ENCODE results near the gene TFF2.

The TFF2 gene

DNA sequence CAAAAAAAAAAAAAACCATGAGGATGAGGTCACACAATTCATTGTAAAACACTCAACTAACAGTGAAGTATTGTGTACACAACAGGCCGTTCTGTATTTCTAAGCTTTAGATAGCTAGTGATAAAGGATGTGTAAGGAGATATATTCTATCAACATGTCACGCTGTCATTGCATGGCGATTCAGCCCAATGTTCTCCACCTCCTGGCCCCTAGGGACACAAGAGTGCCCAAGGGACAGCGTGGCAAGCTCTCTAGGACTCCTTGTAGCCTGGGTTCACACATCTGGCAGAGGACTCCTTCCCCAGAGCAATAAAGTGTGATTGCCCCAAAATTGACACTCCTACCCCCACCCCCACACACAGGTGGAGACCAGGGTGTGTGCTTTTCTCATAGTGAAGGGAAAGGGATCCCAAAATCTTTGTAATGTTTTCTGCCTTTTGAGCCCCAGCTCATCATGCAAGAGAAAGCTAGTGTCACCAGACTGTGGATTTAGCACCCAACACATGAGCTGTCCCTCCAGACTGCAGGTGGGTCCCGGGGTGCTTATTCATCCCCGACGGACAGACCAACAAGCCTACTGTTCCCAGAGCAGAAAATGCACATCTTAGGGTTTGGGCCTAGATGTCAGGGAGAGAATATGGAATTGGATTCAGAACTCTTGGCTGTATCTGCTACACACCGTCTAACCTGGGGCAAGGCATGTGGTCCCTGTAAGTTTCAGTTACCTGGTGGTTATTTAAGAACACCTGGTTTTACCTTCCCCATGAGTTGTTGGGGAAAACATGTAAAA is 33.6 kb upstream of the TFF2 start:
- DNase-seq: peak; percentile 88

DNA sequence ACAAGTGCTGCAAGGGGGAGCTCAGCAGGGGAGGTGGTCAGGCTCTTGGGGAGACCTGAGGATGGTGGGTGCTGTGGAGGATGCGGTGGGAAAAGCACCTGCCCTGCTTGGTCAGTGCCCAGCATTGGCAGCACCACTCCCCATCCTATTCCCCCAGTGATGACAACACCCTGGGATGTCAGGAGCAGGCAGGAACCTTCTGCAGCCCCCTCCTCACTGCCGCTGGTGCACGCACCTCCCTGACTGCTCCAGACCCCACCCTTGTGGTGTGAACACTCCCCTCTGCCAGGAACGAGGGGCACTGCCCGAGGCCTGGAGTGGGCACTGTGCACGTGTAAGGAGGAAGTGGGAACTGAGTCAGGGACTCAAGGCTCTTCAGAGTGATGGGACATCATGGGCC is 32.5 kb upstream of the TFF2 start:
- DNase-seq: no peak

DNA sequence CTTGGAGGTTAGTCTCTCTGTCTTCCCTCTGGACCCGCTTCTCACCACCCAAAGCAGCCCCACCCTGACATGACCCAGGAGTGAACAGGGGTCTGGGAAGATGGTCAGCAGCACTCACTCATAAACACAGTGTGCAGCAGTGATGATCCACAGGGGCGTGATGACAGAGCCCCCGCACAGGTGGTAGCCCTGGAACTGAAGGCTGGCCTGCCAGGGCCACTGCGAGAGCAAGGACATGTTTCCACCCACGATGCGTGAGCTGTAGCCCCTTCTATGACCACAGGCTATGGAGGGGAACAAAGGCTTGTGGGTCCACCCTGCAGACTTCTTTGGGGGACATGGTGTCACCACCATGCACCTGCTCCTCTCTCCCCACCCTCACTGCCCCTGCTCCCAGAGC is 32.1 kb upstream of the TFF2 start:
- DNase-seq: no peak

DNA sequence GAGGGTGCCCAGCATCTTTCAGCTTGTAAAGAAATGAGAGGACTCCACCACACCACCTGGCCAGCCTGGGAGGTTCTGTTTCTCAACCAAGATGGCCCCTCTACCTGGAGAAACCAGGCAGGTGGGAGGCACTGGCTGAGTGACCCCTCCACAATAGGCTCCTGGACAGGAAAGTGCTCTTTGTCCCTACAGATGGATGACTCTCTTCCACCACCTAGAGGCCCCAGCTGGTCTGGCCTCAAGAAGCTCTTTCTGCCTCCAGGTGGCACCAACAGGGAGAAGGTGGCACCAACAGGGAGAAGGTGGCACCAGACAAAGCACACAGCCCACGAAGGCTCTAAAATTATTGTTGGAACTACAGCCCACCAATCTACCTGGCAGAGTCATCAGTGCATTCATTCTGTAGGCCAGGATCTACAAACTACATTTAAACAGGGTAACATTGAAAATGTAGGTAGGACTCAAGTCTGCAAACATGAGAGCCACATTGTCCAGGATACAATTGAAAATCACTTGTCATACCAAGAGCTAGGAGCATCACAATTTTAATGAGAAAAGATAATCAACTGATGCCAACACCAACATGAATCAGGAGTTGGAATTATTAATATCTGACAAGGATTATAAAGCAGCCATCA is 30.7 kb upstream of the TFF2 start:
- DNase-seq: peak; percentile 47

DNA sequence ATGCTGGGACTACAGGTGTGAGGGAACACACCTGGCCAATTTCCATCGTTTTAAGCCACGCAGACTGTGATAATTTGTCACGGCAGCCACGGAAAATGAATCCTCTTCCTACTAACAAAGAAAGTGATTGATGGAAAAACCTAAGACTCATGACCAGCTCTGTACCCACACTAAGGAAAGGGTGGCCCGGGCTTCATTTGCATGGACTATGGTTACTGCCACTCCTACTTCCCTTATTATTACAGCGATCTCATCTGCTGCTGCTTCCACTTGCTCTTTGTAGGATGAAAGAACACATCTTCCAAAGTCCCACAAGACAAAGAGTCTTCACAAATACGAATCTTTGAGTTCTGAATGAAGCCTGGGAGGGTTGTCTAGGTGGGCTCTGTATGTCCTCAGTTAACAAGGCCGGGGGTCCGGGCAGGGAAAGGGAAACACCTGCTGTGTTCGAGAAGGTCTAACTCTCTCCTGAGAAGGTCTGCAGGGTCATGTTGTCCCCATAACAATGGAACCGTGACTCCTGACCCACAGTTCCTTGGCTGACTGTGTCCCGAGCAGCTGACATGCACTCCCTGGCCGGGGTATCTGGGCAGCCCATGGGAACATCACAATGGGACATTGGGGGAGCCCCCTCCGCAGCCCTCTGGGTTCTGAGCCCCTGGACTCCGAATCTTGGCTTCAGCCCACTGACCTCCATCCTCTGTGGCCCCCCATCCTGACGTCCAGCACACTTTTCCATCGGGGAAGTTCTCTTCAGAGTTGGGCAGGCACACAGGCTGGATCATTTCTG is 28.8 kb upstream of the TFF2 start:
- no peak for DNase-seq

DNA sequence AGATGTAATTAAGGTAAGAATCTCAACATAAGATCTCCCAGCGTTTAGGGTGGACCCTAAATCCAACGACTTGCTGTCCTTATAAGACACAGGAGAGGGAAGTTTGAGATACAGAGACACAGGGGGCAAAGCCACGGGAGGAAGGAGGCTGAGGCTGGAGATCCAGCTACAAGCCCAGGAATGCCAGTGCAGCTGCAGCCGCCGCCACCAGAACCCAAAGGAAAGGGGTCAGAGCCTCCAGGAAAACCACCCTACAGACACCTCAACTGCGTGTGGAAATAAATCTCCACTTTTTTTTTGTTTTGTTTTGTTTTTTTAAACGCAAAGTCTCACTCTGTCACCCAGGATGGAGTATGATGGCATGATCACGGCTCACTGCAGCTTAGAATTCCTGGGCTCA is 27.6 kb upstream of the TFF2 start:
- no peak for DNase-seq

DNA sequence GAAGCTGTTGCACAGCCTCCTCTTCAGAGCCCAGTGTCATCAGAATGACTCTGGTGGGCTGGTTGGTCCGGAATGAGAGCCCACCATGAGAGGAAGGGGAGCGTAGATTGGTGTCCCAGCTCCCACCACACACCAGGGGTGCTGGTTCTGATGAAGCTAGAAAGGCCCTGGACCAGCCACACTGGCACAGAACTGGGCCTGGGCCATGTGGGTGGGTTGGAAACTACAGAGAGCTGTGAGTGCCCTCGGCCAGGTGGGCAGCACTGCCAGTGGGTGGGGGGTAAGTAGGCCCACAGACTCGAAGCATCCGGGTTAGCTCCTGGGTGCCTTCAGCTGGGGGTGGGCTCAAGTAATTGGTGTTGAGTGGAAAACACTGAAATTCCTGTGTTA is 27.2 kb upstream of the TFF2 start:
- no peak for DNase-seq

DNA sequence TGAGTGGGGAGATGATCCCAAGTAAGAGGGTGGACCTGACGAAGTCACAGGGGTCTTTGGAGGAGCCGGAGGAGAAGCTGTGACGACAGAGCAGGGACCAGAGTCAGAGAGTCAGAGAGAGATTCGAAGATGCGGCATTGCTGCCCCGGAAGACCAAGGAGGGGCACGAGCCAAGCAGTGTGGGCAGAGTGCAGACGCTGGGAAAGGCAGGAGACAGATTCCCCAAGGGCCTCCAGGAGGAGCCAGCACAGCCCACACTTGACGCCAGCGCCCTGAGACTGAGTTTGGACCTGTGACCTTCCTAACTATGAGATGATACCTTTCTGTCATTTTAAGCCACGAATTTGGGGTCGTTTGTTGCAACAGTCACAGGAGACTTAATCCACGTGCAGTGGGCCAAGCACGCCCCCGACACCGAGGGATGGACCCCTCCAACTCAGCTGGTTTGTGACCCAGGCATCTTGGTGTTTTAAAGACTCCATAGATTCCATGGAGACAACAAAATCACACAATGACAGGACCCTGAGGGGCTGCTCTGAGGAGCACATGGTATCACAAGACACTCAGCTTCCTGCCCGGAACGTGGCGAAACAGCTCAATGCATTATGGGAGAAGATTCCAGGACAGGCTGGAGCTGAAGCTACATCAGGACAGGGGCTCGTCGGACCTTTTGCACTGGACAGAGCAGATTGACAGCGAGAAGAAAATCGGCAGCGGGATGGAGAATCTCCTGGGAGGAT is 26.6 kb upstream of the TFF2 start:
- DNase-seq: no peak

DNA sequence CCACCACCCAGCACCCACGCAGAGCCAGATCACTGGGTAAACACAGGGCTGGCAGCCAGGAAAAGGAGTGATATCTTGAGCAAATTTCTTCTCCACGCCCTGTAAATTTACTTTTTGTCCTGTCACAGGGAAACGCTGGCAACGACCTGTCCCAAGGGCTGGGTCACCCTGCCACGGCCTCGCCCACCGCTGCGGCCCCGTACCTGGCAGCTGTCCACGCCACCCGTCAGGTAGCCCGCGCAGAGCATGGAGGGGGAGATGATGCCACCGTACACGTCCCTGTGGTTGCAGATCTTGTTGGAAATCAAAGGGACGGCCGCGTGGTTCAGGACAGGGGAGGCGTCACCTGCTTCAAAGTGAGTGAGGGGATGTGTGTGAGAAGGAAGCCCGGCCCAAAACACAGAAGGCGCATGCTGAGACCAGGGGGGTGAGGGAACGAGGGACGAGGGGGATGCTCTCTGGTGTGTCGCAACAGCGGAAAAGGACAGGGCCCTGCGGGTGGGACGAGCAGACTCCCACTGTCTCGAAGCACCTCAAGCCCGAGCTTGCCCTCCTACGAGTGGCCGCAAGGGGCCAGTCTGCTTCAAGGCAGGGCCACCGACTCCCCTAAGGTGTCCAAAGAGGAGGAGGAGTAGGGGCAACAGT is 25.7 kb upstream of the TFF2 start:
- DNase-seq: no peak

DNA sequence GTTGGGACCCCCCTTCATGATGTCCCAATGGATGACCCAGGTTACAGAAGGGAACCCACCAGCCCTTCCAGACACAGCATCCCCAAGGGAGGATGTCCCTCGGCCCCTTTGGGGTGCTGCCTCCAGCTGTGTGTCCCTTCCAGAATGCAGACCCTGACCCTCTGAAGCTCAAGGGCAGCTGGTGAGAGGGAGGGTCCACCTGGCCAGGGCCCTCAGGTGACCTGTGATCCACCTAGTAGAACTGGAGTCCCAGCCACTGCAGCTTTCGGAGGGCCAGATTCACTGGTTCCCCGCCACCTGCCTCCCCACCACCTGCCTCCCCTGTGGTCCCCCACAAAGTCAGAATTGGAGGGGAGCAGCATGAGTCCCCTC is 25.2 kb upstream of the TFF2 start:
- DNase-seq: no peak

DNA sequence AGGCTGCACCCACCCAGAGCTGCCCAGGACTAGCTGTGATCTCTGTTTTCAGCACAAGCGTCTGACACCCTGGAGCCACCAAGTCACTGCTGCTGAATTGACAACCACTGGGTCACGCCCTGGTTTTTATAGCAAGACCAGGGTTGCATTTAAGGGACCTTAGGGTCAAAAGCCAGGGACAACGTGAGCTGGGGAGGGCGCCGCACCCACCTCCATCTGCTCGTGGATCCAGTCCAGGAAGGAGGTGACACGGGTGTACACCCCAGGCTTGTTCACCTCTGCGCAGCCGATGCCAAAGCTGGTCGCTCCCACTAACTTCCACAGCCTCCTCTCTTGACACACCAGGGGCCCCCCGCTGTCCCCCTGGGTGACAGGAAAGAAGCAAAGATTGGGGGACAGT is 24.7 kb upstream of the TFF2 start:
- DNase-seq: no peak

DNA sequence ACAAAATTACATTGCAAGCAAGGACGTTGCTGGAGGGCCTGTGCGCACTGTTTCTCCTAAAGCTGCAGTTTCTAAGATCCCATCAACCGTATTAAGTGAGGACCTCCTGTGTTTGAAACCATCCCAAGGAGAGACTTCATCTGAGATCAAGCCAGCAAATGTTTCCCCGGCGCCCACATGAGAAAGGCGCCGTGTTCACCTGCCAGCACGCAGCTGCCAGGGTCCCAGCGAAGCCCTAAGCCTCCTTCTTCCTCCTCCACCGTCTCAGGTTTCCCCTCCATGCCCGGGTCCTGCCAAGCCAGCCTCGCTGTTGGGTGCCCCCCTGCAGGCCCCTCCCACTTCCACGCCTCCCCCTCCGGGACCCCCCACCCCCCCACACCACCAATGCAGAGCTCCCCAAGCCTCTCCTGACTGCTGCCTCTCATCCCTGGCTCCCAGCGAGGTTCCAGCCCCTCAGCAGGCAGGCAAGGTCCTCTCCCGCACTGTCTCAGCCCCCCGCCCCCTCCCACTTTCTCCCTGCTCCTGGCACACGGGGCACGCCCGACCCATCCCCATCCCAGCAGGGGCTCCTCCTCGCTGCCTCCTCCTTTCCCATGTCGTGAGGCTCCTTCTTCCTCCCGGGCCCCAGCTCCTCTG is 24.2 kb upstream of the TFF2 start:
- no peak for DNase-seq

DNA sequence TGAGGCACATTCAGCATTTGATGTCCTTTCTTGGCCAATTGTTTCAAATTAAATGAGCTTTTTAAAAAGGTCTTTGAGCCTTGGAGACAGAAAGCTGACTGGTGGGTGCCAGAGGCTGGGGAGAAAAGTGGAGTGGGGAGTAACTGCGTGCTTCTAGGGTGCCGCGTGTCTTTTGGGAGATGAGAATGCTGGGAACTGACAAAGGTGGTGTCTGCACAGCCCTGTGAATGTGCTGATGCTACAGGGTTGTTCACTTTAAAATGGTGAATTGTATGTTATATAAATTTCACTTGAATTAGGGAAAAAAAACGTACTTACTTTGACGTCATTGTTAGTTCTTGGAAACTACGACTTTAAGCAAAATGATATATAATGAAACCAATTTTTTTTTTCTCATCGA is 23.7 kb upstream of the TFF2 start:
- DNase-seq: no peak

DNA sequence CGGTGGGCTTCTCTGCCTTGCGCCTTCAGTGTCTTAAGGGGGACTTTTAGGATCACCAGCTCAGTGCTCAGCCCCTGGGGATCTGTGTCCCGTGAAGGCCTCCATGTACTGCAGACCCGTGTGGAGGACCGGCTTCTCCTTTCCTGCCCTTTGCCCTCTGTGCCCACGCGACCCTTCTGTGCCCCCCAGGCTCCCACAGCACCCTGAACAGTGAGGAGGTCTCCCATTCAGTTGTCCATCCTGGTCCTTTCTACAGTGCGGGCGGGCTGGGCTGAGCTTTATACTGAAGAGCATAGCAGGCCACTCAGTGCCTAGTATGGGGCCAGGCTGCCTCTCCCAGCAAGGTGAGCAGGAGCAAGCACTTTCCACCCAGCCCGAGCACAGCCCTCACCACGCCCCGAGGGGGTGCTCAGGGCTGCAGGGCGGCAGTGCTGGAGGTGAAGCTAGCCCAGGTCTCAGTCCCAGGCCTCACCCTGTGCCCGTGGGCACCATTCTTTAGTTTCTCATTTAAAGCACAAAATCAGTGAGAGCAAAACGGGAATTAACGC is 23.2 kb upstream of the TFF2 start:
- DNase-seq: no peak

DNA sequence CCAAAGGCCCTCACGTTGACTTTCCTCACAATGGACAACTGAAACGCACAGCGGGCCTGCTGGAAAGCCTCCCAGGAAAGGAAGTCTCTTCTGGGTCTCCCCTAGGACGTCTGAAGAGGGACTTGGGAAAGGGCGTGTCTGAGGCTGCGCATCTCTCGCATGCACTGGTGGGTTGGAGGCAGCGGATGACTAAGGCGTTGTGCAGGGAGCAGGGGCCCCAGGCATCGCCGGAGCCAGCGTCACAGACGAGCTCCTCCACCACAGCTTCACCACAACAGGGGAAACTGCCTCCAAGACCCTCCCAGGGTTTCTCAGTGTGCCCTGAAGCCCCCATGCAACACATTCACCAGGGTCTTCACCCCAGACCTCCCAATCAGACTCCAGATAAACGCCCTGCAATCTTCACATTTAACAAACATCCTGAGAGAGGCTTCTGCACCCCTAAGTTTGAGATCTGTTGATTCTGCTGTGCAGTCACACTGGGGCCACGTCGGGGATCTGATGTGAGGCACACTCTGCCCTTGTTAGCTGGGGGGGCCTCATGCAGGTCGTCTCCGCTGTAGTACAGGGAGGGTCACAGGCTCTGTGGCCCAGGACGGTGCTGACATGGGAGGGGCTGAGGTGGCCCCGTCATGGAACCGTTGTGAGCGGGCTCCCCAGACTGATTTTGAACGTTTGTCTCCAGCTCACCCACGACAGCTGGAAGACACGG is 22.6 kb upstream of the TFF2 start:
- DNase-seq: no peak

DNA sequence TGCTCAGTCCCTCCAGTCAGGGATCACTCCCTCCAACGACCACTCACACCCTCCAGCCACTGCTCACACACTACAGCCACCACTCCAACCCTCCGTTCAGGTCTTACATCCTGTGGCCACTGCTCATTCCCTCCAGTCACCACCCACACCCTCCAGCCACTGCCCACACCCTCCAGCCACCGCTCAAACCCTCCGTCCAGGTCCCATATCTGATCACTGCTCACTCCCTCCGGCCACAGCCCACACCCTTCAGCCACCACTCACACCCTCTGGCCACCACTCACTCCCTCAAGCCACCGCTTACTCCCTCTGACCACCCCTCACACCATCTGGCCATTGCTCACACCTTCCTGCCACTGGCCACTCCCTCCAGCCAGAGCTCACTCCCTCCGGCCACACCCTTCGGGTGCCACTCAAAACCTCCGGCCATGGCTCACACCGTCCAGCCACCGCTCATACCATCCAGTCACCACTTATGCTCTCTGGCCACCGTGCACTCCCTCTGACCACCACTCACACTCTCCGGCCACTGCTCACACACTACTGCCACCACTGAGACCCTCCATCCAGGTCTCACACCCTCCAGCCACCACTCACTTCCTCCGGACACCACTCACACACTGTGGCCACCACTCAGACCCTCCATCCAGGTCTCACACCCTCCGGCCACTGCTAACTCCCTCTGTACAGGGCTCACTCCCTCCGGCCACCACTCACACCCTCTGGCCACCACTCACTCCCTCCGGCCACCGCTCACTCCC is 20.3 kb upstream of the TFF2 start:
- DNase-seq: no peak

DNA sequence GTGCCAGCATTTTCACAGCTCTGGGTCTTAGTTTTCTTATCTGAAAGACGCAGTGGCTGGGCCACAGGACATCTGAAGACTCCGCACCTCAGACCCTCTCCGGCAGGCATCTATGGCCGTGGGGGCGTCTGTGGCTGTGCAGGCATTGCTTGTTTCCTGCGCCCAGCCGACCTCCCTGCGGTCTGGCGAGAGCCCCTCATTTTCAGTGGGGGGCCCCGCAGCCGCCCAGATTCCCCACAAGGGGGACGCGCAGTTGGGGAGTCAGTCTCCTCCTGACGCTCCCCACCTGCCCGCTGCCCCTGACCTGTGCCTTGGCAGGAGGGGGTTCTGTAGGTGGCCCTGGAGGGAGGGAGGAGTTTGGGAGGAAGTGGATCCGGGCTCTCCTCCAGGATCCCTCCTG is 19.0 kb upstream of the TFF2 start:
- no peak for DNase-seq

DNA sequence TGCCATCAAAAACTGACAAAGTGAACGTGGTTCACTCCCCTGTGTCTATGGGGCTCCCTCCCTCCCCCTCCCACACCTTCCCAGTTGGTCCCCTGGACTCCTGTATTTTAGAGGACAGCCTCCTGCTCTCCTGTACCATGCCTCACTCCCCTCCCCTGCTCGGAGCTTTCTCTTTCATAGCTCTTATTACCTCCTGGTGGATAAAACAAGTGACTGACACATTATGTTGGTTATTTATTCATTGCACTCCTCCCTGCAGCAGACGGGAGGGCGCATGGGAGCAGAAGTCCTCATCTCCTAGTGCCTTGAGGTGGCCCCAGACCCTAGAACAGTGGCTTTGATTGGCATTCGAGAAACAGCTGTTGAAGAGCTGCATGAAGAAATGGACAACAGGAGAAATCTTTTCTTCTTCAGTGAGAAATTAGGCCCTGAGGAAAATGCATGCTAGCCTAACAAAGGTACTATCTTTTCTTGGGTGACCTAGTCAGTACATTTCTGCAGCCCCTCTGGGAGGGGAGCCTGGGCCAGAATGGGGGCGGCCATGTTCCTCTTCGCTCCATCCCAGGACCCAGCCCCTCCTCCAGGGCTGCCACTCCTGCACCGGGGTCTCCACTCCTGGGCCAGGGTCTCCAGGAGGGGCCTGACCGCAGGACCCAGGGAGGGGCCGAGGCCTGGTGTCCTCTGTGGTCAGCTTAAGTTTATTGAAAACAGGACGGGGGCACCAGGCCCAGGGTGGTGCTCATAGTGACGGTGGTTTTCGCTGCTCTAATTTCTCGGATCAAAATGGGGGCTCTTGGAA is 16.8 kb upstream of the TFF2 start:
- DNase-seq: no peak

DNA sequence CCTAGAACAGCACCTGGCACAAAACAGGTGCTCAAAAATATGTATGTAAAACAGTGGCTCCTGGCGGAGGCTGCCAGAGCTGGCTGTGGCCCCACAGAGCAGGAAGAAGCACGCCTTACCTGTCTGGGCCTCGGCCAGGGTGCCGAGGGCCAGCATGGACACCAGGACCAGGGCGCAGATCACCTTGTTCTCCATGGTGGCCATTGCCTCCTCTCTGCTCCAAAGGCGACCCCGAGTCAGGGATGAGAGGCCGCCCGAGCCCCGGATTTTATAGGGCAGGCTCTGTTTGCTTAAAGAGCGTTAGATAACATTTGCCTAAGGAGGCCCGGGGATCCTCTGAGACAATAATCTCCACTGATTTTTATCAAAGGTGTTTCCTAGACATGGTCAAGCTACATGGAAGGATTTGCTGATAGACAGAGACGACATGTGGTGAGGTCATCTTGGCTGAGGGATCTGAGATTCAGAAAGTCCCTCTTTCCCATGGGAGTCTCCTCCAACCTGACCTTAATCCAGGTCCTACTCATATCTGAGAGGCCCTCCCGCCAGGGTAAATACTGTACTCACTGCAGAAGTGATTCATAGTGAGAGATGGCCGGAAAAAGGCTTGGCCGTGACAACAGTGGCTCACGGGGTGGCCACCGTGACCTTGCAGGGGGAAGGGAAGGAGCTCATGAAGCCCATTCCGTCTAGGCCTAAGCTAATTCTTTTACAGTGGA is 15.7 kb upstream of the TFF2 start, which contains the start of gene TFF1:
Gene TFF1 (minus strand): TSS at position 244 of the 719 bp plus-strand sequence. CDS start 40 bp downstream, at position 204.
- DNase-seq: no peak
